GM18502 (cell line): Measurements from ENCODE around the gene TSPAN19.

Experiments used
- ATAC-seq: cut with Tn5 transposase; IDR thresholded peaks from one replicate; pipeline ENCODE4 v1.9.1; 2021; ENCODE audit warnings: mild to moderate bottlenecking; ENCODE audit not compliant: unreplicated experiment, poor library complexity

Gene TSPAN19

GRCh38 chr12:85004204-85004603 lies 31.9 kb downstream of the TSPAN19 start:
- ATAC-seq = no peak

- ATAC-seq = no peak
These were observed 33.2 kb downstream of the TSPAN19 start for GRCh38 chr12:85002778-85003296.

GRCh38 chr12:85000729-85001128 lies 35.3 kb downstream of the TSPAN19 start:
- no peak for ATAC-seq

DNA sequence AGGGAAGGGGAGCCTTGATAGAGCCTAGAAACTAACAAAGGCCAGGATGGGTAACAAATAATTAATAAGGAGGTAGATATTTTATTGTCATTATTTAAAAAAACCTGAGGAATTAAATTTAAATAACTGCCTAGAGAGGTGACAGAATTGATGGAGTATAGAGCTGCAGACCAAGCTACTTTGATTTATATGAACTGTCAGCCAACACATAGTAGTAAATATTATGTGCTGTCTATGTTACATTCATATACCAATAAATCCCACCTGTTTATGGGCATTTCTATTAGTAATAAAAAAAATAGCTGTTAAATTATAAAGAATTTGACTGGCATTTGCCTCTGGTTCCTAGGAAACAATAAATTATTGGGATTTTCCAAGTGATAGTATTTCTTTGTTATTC lies 37.7 kb downstream of the TSPAN19 start:
- ATAC-seq = no peak

DNA sequence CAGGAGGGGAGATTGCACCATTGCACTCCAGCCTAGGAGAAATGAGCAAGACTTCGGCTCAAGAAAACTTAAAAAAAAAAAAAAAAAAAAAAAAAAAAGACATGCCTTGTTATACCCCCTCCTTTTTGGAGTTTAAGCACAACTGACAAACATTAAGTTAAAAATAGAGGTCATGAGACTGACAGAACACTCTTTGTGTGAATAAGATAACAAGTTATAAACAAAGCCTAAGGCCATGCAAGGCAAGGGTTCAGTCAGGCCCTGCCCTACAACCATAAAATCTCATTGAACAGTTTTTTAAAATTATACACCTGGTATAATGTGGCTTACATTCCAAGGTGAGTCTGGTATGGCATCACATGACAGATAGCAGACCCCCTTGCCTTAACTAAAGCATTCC lies 39.3 kb downstream of the TSPAN19 start:
- no peak for ATAC-seq

DNA sequence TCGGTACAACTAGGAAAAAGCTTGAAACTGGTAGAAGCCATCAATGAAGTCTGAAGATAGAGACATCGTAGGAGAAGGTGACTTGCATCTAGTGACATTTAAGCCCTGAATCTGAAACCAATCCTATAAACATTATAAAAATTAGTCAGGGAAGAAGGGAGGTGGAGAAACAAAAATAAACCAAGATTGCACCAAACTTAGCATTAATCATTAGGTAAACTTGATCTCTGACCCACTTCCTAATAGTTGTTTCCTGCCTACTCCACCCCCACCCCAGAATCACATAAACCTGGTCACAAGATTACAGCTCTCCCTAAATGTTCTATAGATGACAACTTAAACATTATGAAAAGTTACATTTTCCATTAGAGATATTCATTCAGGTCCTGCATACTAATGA lies 40.4 kb downstream of the TSPAN19 start:
- ATAC-seq = no peak

DNA sequence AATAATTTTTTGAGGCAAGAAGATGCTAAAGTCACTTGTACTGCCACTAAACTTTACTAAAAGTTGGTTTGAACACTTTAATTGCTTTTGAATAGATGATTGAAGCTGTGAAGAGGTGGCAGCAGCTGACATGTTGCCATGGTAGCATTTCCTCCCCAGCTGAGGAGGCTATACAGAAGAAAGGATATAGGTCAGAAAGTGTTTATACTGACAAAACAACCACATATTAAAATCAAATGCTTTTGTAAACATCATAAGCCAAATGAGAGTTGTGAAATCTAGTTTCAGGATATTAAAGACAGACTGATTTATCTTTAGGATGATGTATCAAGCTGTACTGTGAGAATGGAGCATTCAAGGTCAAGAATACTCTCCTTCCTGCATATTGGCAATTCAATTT lies 41.7 kb downstream of the TSPAN19 start:
- no peak for ATAC-seq

GRCh38 chr12:84986586-84986985 lies 49.5 kb downstream of the TSPAN19 start:
- ATAC-seq = no peak

DNA sequence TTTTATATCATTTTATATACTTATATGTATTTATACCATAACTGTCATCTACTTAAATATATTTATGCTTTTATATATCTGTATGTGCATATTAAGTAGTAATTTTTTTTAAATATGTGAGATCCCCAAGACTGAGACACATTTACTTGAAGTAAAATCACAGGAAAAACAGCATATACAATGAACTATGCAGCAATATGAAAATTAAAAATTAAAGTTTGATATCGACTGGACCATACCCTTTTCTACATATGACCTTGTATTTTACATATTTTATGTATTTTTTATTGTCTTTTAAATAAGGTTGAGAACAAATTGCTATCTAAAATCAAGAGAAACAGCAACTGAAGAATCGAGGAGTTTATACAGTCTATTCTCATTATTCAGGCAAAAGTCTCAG lies 50.0 kb downstream of the TSPAN19 start:
- no peak for ATAC-seq

GRCh38 chr12:84983289-84983688 lies 52.8 kb downstream of the TSPAN19 start:
- no peak for ATAC-seq

- no peak for ATAC-seq
These were observed 53.2 kb downstream of the TSPAN19 start for GRCh38 chr12:84982888-84983287.

- no peak for ATAC-seq
These were observed 57.2 kb downstream of the TSPAN19 start for GRCh38 chr12:84978921-84979320.

DNA sequence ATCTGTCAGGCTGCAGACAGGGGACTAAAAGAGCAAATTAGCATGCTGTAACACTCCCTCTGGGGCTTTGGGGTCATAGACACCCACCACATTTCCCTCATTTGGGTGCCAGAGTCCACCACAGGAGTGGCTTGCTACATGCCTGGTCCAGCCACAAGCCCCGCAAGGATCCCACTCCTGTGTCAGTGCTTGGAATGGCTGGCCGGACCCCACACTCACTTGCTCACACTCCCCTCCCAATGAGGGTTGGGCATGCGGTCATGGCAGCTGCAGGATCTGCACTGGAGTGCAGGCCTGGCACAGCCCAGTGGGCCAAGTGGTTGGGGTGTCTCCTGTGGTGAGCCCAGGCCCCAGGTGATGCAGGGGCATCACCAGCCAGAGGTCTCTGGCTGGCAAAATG lies 59.9 kb downstream of the TSPAN19 start:
- no peak for ATAC-seq

DNA sequence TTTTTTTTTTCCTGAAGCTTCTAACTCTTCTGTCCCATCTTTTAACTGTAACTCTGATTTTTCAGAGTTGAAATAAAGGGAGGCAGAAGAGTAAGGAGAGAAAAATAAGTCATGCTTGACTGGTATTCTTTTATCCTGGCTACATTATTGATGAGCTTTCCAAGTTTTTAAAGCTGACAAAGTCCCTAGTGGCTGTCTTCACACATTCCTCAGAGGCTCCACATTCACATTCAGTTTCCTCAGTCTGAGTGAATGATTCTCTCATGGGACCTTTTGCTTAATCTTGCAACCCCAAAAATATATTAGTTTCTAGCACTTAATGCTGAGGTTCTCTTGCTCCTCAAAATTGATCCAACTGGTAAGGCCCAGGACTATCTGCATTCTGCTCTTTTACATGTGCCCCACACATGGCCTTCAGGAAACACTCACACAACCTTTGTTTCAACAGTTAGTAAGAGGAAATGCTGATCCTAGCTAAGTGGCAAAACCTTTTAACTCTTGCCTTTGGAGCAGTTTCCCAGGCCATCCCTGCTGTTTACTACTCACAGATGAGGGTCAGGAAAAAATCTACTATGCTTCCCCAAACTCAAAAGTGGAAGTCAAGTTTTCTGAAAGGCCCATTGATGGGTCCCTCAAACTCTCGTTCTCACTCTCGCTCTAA lies 61.8 kb downstream of the TSPAN19 start:
- no peak for ATAC-seq

DNA sequence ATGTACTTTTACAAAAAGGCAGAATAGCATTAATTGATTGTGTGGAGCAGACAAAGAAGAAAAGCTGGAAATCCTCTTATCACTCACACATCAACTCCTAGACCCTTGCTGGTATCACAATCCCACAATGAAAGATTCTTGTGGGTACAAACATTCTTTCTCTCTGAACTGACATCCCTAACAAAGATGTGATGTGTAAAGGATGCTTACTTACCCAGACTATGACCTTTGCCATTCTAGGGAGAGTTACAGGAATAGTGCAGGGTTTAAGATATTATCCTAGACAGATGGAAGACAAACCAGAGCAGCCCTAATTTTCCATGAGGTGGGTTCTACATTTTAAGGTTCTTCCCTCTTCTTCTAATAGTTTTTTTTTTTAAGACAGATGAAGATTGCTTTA lies 63.1 kb downstream of the TSPAN19 start:
- ATAC-seq = no peak

GRCh38 chr12:84969226-84969625 lies 66.9 kb downstream of the TSPAN19 start:
- ATAC-seq = no peak
